Epidermal melanocyte (primary cell): ENCODE measurements around the gene CIDEA.
A peak's percentile ranks its signal among the peaks of the same experiment; 100 is the strongest.
"Not testable (repeated sequence)": the region's sequence is repeated elsewhere in the genome, so short reads cannot be mapped to it uniquely, and the experiment has no call there.

ENCODE experiments used
- DNase-seq: peaks from one replicate; pipeline ENCODE4 v3.0.0; 2011; ENCODE audit warnings: low spot score; ENCODE audit not compliant: insufficient read length

The CIDEA gene

DNA sequence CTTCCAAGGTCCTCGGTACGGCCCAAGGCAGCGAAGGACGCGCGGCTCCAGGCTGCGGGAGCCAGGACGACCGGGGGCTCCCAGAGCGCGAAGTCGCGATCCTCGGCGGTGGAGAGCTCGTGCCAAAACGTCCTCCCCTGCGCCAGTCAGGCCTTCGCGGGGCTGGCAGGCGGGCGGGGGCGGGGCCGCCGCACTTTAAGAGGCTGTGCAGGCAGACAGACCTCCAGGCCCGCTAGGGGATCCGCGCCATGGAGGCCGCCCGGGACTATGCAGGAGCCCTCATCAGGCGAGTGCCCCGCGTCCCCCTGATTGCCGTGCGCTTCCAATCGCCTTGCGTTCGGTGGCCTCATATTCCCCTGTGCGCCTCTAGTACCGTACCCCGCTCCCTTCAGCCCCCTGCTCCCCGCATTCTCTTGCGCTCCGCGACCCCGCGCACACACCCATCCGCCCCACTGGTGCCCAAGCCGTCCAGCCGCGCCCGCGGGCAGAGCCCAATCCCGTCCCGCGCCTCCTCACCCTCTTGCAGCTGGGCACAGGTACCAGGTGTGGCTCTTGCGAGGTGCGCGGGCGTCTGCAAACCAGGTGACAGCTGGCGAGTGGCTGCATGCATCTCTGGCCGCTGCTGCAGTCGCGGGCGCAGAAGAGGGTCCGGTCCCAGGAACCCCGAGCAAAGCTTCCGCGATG, at the start of gene CIDEA:
Gene CIDEA, plus strand, starts transcription at position 226 of the 684 bp plus-strand sequence. Its CDS starts 23 bp downstream, at position 249.
- no peak for DNase-seq

DNA sequence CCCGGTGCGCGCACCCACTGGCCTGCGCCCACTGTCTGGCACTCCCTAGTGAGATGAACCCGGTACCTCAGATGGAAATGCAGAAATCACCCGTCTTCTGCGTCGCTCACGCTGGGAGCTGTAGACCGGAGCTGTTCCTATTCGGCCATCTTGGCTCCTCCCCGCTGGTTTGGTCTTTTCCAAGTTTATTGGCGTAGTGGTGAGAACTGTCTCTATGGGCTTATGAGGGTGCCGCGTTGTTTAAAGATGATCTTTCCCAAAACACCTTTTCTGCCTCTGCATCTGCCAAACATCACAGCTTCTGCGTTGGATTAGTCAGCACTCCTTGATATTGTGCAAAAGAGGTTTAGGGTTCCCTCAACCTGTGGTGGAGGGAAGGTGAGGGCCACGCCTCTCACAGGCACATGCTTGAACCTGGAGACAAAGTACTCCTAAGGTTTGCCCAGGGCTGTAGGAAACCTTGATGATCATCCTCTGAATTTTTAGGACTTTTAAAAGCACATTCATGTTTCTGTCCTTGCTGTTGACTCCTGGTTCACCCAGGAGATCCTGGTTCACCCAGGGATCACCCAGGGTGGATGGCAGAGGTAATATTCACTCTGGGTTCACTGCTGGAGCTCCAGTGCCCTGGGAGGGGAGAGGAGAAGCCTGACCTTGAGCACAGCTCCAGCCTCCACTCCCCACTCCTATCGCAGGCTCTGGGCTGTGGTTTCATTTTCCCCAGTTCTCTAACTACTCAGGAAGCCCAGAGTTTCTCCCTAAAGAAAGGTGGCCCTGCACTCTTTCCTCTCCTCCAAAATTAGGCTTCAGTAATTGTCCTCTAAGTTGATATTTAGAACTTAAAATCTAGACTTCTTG, 45.6 kb upstream of the CIDEA start:
- DNase-seq = not testable (repeated sequence)

- DNase-seq = not testable (repeated sequence)
Observed at GRCh38 chr18:12212308-12212707, 41.9 kb upstream of the CIDEA start.

DNA sequence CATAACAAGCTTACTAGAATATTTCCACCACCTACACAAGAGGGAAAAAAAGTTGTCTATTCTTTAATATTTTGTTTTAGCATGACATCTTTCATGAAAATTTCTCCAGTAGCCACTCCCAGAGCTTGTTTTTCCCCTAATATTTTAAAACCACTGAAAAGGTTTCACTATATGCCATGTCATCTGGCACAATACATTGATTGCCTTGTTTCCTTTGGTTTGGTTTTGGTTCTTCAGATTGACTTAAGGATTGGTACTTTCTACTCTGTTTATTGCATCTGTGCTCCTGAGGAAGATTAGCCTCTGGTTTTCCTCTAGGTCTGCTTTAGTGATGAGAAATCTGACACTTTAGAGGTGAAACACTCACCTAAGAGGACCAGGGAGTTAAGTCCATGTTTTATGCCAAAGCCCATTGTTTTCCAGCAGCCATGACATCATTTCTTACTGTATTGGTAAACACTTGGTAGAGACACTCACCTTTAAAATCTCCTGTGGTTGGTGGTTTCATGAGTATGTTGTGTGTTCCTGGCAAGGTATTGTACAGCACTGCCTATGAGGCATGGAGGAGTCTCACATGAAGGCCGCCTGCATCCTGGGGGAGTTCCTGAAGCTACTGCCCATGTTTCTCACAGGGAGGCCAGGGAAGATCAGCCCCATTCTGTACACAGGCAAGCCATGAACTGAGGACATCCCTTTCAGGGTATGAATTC, 39.7 kb upstream of the CIDEA start:
- not testable (repeated sequence) for DNase-seq

- DNase-seq = not testable (repeated sequence)
Observed at GRCh38 chr18:12216471-12216870, 37.7 kb upstream of the CIDEA start.

- not testable (repeated sequence) for DNase-seq
Observed at GRCh38 chr18:12218603-12219002, 35.6 kb upstream of the CIDEA start.

GRCh38 chr18:12222041-12222440, 32.1 kb upstream of the CIDEA start:
- not testable (repeated sequence) for DNase-seq

DNA sequence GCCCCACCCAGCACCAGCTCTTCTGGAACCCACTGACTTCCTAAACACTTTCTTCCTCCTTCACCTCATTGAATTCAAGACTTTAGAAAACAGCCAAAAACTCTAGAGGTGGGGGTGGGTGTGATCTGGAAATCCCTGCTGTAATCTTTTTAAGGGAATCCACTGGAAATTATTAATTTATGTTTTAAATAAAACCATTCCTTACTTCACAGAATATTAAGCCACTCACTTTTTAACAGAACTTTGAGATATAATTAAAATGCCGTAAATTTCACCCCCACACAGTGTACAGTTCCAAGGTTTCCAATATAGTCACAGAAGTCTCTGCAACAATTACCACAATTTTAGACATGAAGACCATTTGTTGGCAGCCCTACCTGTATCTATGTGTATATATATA, 30.8 kb upstream of the CIDEA start:
- DNase-seq = not testable (repeated sequence)

DNA sequence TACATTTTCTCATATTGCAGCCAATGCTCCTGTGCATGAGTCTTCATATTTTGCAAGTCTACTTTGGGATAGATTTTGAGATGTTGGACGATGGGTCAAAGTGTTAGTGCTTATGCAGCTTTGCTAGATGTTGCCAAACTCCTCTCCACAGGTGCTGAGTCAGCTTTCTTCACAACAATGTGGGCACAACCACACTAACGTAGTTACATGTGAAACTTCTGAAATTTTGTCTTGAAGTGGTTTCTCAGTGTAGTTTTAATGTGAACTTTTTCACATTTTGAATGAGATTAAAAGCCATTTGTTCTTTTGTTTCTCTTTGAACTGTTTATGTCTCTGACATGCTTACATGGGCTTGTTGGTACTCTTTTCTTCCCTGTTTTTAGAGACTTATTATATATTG, 27.4 kb upstream of the CIDEA start:
- not testable (repeated sequence) for DNase-seq

- DNase-seq = not testable (repeated sequence)
Observed at GRCh38 chr18:12227399-12228186, 26.6 kb upstream of the CIDEA start.

DNA sequence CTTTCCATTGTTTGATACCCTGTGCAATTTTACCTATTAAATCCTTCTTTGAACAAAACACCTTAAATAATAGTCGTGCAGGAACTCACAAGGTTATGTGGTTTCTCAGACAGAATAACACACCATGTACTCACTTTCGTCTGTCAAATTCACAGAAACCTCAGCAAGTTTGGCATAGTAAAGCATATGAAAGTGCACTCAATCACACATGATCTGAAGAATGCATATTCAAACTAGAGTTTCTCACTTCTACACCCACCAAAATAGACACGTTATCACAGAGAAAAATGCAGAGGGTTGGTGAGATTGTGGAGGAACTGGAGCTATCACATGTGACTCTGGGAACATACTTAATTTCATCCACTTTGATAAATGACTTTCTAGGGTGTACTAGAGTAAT, 25.9 kb upstream of the CIDEA start:
- DNase-seq = not testable (repeated sequence)

DNA sequence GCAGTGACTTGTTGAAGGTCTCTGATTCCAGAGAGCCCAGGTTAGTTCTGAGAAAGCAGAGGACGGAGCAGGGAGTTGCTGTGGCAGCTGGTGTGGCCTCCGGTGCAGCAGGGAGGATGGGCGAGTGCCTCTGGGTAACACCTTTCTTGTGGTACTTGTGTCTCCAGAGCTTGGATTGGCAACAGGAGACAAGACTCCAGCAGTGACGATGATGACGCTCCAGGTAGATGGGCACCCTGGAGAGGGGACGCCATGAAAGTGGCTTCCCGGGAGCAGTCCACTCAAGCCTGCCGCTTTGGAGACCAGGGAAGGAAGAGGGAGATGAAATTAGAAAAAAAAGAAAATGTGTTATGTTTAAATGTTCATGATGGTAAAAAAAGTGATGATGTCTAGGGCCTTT, 23.6 kb upstream of the CIDEA start:
- DNase-seq = not testable (repeated sequence)

- no peak for DNase-seq
Observed at GRCh38 chr18:12231040-12231882, 22.9 kb upstream of the CIDEA start.

DNA sequence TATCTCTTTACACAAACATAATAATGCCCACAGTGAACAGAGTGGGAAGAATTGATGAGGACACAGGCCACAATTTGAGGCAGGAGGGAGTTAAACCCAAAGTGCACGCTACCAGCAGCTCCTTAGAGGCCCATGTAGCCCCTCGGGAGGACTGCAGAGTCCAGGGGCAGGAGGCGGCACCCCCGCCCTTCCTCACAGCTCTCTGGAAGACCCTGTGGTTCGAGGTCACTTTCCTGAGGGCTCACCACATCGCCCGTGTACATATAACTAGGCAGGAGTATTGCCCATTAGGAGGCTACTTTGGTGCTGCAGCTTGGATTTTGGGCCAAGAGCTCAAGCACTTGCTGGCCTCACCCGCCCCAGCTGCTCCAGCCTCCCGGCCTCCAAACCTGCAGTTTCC, 22.2 kb upstream of the CIDEA start:
- no peak for DNase-seq

DNA sequence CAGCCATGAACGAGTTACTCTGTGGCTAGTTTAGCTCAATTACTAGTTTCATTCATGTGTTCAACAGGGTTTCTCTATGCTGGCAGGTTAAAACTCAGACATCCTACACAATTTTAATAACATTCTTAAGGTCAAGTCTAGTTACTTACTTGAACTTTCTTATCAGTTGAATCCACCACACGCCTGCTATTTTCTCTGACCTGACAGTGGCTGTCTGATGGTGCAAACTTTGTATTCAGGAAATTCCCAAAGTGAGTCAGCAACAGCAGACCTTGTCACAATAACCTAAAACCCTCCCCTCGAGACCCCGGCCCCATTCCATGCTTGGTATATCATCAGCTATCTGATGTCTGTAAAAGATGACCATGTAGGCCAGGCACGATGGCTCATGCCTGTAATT, 20.8 kb upstream of the CIDEA start:
- DNase-seq = no peak

DNA sequence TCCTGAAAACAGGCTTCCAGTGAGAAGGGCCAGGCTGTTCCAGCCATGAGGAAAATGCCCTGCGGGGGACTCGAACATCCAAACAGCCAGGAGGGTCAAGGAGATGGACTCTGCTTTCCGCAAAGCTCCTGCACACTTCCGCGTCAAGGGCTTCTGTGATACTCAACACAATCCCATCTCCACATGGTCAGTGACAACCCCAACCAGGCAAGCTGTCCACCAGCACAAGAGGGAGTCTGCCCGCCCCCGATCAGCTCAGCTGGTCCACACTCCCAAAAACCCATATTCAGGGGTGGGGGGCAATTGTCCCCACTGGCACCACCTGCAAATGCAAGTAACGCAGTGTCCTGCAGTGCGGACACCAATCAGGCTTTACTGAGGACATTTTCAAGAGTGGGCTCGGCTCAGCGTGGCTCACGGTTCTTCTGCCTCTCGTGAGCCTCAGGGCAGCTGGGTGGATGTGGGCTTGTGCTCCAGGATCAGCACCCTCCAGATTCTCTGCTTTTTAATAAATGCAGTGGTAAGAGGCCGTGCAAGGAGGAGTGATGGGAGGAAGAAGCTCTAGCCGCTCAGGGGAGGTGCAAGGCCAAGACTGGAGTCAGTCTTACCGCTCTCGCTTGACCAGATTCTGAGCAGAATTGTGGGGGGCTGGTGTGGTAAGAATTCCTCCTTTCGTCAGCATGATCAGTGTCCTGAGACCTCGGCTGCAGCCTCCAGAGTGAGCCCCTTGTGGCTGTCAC, 19.5 kb upstream of the CIDEA start:
- no peak for DNase-seq

GRCh38 chr18:12236141-12236540, 18.0 kb upstream of the CIDEA start:
- no peak for DNase-seq

- peak; percentile 71 for DNase-seq
Observed at GRCh38 chr18:12236934-12237832, 17.0 kb upstream of the CIDEA start.
